Central memory CD8-positive, alpha-beta T cell (primary cell): ENCODE results near the gene COLEC11.

ENCODE experiments used
- ATAC-seq: fragments of 150-1000 bp; cut with Tn5 transposase; replicated peaks from 2 replicates; pipeline ENCODE4 v1.10.0; 2022; ENCODE audit warnings: mild to moderate bottlenecking, moderate FRiP score, moderate number of reproducible peaks; ENCODE audit not compliant: poor library complexity, severe bottlenecking; ENCODE audit errors: extremely low read depth
- DNase-seq, 2 donors: peaks; one replicate each; pipeline ENCODE4 v3.0.0; 2021; ENCODE audit warnings: low spot score in 2 of 2
- H3K27ac Mint-ChIP-seq: one replicate; pipeline ENCODE4 v1.8.0; 2022; ENCODE audit warnings: low read depth, mild to moderate bottlenecking, moderate library complexity, mixed read lengths
- H3K27me3 Mint-ChIP-seq: one replicate; pipeline ENCODE4 v1.8.0; 2022; ENCODE audit warnings: mixed read lengths
- H3K36me3 Mint-ChIP-seq: one replicate; pipeline ENCODE4 v1.8.0; 2022; ENCODE audit warnings: mild to moderate bottlenecking, moderate library complexity, mixed read lengths; ENCODE audit not compliant: insufficient read depth
- H3K4me1 Mint-ChIP-seq: one replicate; pipeline ENCODE4 v1.8.0; 2022; ENCODE audit warnings: mixed read lengths
- H3K4me3 Mint-ChIP-seq: one replicate; pipeline ENCODE4 v1.8.0; 2022; ENCODE audit warnings: mild to moderate bottlenecking, moderate library complexity, mixed read lengths
- H3K9me3 Mint-ChIP-seq: one replicate; pipeline ENCODE4 v1.8.0; 2022; ENCODE audit warnings: mixed read lengths

Gene COLEC11

GRCh38 chr2:3679180-3679579 is 84.3 kb downstream of the COLEC11 start:
- Mint-ChIP-seq H3K9me3 (no peaks in the 10 kb centered on the region), H3K4me3 (no peak overlapping the region), H3K27ac (no peak overlapping the region), H3K36me3 (no peaks in the 10 kb centered on the region), H3K27me3 (peaks cover 20% of the 10 kb centered on the region), H3K4me1 (no peaks in the 10 kb centered on the region)
- DNase-seq (no peak), ATAC-seq (no peak)

DNA sequence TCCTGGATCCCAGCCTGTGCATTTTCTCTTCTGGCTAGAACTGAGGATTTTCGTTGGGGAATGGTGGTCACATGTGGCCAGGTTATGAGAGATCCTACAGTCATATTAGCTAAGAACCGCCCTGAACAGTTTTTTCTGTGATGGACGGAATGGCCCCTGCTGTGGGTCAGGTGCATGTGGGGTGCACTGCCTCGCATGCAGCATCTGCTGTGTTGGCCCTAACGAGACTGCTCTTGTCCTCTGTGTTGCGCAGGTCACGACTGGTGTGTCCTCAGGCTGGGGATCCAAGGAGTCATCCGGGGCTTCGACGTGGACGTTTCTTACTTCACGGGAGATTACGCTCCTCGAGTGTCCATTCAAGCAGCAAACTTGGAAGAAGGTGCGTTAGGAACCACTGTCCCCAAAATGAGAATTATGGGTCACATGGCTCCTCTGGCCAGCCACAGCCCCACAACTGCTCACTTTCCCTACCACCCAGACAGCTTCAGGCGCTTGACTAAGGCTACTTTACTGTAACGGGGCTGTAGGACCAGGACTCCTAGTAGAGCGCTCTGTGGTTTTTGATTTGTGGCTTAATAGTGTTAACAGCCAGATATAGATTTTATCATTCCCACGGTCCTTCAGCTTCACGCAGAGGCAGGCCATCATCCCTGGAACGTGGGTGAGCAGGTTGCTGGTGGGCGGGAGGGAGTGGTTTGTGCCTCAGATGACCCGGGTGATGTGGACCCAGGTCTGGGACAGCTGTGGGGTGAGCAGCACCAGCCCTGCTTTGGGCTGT is 84.9 kb downstream of the COLEC11 start:
- DNase-seq (no peak), ATAC-seq (no peak)
- Mint-ChIP-seq H3K4me3 (no peak overlapping the region), H3K27ac (no peak overlapping the region), H3K4me1 (no peaks in the 10 kb centered on the region), H3K9me3 (no peaks in the 10 kb centered on the region), H3K27me3 (peaks cover 16% of the 10 kb centered on the region), H3K36me3 (no peaks in the 10 kb centered on the region)

GRCh38 chr2:3680548-3681345 is 85.8 kb downstream of the COLEC11 start:
- ATAC-seq (no peak), DNase-seq (no peak)
- H3K27me3 Mint-ChIP-seq: peaks cover 16% of the 10 kb centered on the region
- H3K4me1 Mint-ChIP-seq: no peaks in the 10 kb centered on the region
- no peak overlapping the region for H3K4me3 Mint-ChIP-seq
- H3K36me3 Mint-ChIP-seq: no peaks in the 10 kb centered on the region
- H3K27ac Mint-ChIP-seq: no peak overlapping the region
- H3K9me3 Mint-ChIP-seq: no peaks in the 10 kb centered on the region

GRCh38 chr2:3681625-3682024 is 86.7 kb downstream of the COLEC11 start:
- no peak for ATAC-seq
- H3K27ac Mint-ChIP-seq: no peak overlapping the region

GRCh38 chr2:3682811-3683210 is 87.9 kb downstream of the COLEC11 start:
- Mint-ChIP-seq H3K9me3 (no peaks in the 10 kb centered on the region), H3K27ac (no peak overlapping the region), H3K27me3 (peaks cover 22% of the 10 kb centered on the region), H3K4me1 (no peaks in the 10 kb centered on the region), H3K4me3 (no peak overlapping the region), H3K36me3 (no peaks in the 10 kb centered on the region)
- ATAC-seq (no peak), DNase-seq (no peak)

More at GRCh38 chr2:3681625-3682024, 86.7 kb downstream of the COLEC11 start:
- H3K9me3 Mint-ChIP-seq: no peaks in the 10 kb centered on the region
- no peaks in the 10 kb centered on the region for H3K4me1 Mint-ChIP-seq
- peaks cover 22% of the 10 kb centered on the region for H3K27me3 Mint-ChIP-seq
- H3K4me3 Mint-ChIP-seq: no peak overlapping the region
- no peaks in the 10 kb centered on the region for H3K36me3 Mint-ChIP-seq
- no peak for DNase-seq

- DNase-seq (no peak), ATAC-seq (no peak)
- no peaks in the 10 kb centered on the region for H3K4me1 Mint-ChIP-seq
- H3K27ac Mint-ChIP-seq: no peak overlapping the region
- peaks cover 28% of the 10 kb centered on the region for H3K27me3 Mint-ChIP-seq
- no peak overlapping the region for H3K4me3 Mint-ChIP-seq
- H3K36me3 Mint-ChIP-seq: no peaks in the 10 kb centered on the region
- no peaks in the 10 kb centered on the region for H3K9me3 Mint-ChIP-seq
These were observed 89.0 kb downstream of the COLEC11 start for GRCh38 chr2:3683748-3684454.

- no peak for ATAC-seq
- H3K27ac Mint-ChIP-seq: no peak overlapping the region
These were observed 95.3 kb downstream of the COLEC11 start for GRCh38 chr2:3689998-3690748.

GRCh38 chr2:3692375-3692774 is 97.5 kb downstream of the COLEC11 start:
- Mint-ChIP-seq H3K36me3 (no peaks in the 10 kb centered on the region), H3K4me3 (no peak overlapping the region), H3K9me3 (peaks cover 14% of the 10 kb centered on the region), H3K27ac (no peak overlapping the region), H3K4me1 (no peaks in the 10 kb centered on the region), H3K27me3 (peaks cover 63% of the 10 kb centered on the region)
- no peak for ATAC-seq
- no peak for DNase-seq

More at GRCh38 chr2:3689998-3690748, 95.3 kb downstream of the COLEC11 start:
- H3K27me3 Mint-ChIP-seq: peaks cover 62% of the 10 kb centered on the region
- H3K4me1 Mint-ChIP-seq: no peaks in the 10 kb centered on the region
- DNase-seq: no peak
- no peaks in the 10 kb centered on the region for H3K36me3 Mint-ChIP-seq
- no peak overlapping the region for H3K4me3 Mint-ChIP-seq
- H3K9me3 Mint-ChIP-seq: peaks cover 14% of the 10 kb centered on the region
